Caco-2 (cell line): ENCODE results near the gene ATCAY. TPM values are rescaled to one million over a fixed set of nuclear protein-coding genes. Genes with fewer than 3 reads are reported as not detected.
"Not testable (repeated sequence)": the region's sequence is repeated elsewhere in the genome, so short reads cannot be mapped to it uniquely, and the experiment has no call there.

Source experiments
- BruUV-seq: library from RNA; stranded (reverse); fragments of 400-500 nt; replicated peaks from 2 replicates; lab custom pipeline; 2021; lab: Mats Ljungman, UMichigan
- CTCF ChIA-PET: fragments of 300-600 bp; sonication (Branson Sonifier 250); formaldehyde crosslinking; loops from one replicate; lab custom pipeline; 2022; ENCODE audit warnings: antibody characterized with exemption; lab: Charles Lee
- POLR2A ChIA-PET: fragments of 300-600 bp; sonication (Branson Sonifier 250); formaldehyde crosslinking; loops from one replicate; lab custom pipeline; 2022; ENCODE audit warnings: antibody characterized with exemption; lab: Charles Lee
- DNase-seq, 2 experiments: peaks; one replicate each; pipeline versions ENCODE4 v3.0.0 to v3.0.0-alpha.2; 2020 to 2022
- H3K27me3 ChIP-seq: replicated peaks from 2 replicates; pipeline ENCODE4 v1.6.0; 2011; ENCODE audit warnings: low read length; ENCODE audit not compliant: control insufficient read depth, insufficient read depth
- H3K36me3 ChIP-seq: 2 replicates; pipeline ENCODE4 v1.5.1; 2011; ENCODE audit warnings: low read length; ENCODE audit not compliant: control insufficient read depth, insufficient read depth
- H3K4me1 ChIP-seq: fragments of 250-450 bp; sonication (Bioruptor Pico); 2 replicates; pipeline ENCODE4 v1.5.1; 2020; ENCODE audit warnings: mild to moderate bottlenecking
- H3K4me3 ChIP-seq: 2 replicates; pipeline ENCODE4 v1.5.1; 2011; ENCODE audit warnings: low read depth, mild to moderate bottlenecking, control low read depth, low read length
- H3K9me3 ChIP-seq: fragments of 250-450 bp; sonication (Bioruptor Pico); 2 replicates; pipeline ENCODE4 v1.5.1; 2020; ENCODE audit warnings: mild to moderate bottlenecking, moderate library complexity
- H3K27ac Mint-ChIP-seq: one replicate; pipeline ENCODE4 v1.8.0; 2022; ENCODE audit warnings: mixed read lengths; ENCODE audit not compliant: unreplicated experiment
- H3K27me3 Mint-ChIP-seq: one replicate; pipeline ENCODE4 v1.8.0; 2022; ENCODE audit warnings: mixed read lengths; ENCODE audit not compliant: insufficient read depth, unreplicated experiment
- H3K36me3 Mint-ChIP-seq: one replicate; pipeline ENCODE4 v1.8.0; 2022; ENCODE audit warnings: mild to moderate bottlenecking, mixed read lengths; ENCODE audit not compliant: insufficient read depth, unreplicated experiment
- H3K4me1 Mint-ChIP-seq: one replicate; pipeline ENCODE4 v1.8.0; 2022; ENCODE audit warnings: low read depth, mixed read lengths; ENCODE audit not compliant: unreplicated experiment
- H3K4me3 Mint-ChIP-seq: one replicate; pipeline ENCODE4 v1.8.0; 2022; ENCODE audit warnings: mild to moderate bottlenecking, moderate library complexity, mixed read lengths; ENCODE audit not compliant: unreplicated experiment
- H3K9me3 Mint-ChIP-seq: one replicate; pipeline ENCODE4 v1.8.0; 2022; ENCODE audit warnings: mixed read lengths; ENCODE audit not compliant: unreplicated experiment
- CTCF ChIP-seq, 2 experiments: fragments of 200-600 bp in 1 of 2; IDR thresholded peaks; 1 replicate in 1 of 2; 2 replicates in 1 of 2; pipeline versions ENCODE4 v1.5.1 to v1.8.0; 2011 to 2022; ENCODE audit warnings: antibody characterized with exemption in 1 of 2, control low read depth in 1 of 2, inconsistent platforms in 1 of 2, low read depth in 1 of 2, low read length in 1 of 2, mild to moderate bottlenecking in 1 of 2, moderate library complexity in 1 of 2; ENCODE audit not compliant: insufficient read depth in 1 of 2, severe bottlenecking in 1 of 2, unreplicated experiment in 1 of 2
- intact Hi-C: fragments of 100-400 bp; cut with micrococcal nuclease; formaldehyde crosslinking; loops from one replicate; pipeline ENCODE4 v1.10.0; 2022; ENCODE audit not compliant: unreplicated experiment
- total RNA-seq: library from RNA; stranded (reverse); gene quantifications from 2 replicates; pipeline ENCODE4 v1.2.3, GENCODE V29; 2022

The ATCAY gene
- total RNA-seq, 1 experiment from 2014 or later: not detected

DNA sequence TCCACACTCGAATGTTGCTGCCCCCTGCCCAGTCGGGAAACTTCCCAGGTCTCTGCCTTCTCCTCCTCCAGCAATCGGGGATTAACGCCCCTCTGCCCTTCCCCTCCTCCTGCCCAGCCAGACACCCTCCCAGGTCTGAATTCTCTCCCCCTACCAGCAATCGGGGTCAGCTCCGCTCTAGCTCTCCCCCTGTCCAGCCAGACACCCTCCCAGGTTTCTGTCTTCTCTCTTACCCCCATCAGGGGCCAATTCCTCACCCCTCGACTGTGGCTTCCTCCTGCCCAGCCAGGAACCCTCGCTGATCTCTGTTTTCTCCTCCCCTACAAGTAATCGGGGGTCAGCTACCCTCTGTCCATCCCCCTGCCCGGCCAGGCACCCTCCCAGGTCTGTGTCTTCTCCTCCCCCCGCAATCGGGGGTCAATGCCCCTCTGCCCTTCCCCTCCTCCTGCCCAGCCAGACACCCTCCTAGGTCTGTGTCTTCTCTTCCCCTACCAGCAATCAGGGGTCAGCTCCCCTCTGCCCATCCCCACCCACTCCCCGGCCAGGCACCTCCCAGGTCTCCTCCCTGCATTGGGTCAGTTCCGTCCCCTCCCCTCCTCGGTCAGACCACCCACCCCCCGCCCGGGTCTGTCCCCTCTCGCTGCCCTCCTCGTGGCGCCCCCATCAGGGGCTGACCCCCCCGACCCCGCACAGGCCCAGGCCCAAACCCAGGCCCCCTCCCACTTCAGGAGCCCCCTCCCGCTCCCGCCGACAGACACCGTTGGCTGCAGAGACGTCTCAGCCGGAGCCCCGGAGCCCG lies 12.3 kb upstream of the ATCAY start:
- no peaks in the 10 kb centered on the region for H3K36me3 ChIP-seq
- H3K9me3 ChIP-seq: no peaks in the 10 kb centered on the region
- ChIA-PET POLR2A (no interaction called here), CTCF (no interaction called here)
- peaks cover 7% of the 10 kb centered on the region for H3K9me3 Mint-ChIP-seq
- BruUV-seq: no TSS peak
- intact Hi-C loops: no loop called here
- H3K4me1 Mint-ChIP-seq: no peaks in the 10 kb centered on the region
- no peak for TF ChIP-seq CTCF (IDR thresholded peaks at IDR 0.05; ENCODE audit: insufficient read depth in 1 of 2, low read depth in 1 of 2, low read length in 1 of 2, severe bottlenecking in 1 of 2, unreplicated experiment in 1 of 2)
- H3K36me3 Mint-ChIP-seq: peaks cover 5% of the 10 kb centered on the region
- H3K27me3 ChIP-seq: no peaks in the 10 kb centered on the region
- H3K27ac Mint-ChIP-seq: no peak overlapping the region
- H3K4me1 ChIP-seq: no peaks in the 10 kb centered on the region
- H3K4me3 ChIP-seq: no peak overlapping the region
- no peak for DNase-seq
- H3K27me3 Mint-ChIP-seq: peaks cover 19% of the 10 kb centered on the region
- H3K4me3 Mint-ChIP-seq: no peak overlapping the region

DNA sequence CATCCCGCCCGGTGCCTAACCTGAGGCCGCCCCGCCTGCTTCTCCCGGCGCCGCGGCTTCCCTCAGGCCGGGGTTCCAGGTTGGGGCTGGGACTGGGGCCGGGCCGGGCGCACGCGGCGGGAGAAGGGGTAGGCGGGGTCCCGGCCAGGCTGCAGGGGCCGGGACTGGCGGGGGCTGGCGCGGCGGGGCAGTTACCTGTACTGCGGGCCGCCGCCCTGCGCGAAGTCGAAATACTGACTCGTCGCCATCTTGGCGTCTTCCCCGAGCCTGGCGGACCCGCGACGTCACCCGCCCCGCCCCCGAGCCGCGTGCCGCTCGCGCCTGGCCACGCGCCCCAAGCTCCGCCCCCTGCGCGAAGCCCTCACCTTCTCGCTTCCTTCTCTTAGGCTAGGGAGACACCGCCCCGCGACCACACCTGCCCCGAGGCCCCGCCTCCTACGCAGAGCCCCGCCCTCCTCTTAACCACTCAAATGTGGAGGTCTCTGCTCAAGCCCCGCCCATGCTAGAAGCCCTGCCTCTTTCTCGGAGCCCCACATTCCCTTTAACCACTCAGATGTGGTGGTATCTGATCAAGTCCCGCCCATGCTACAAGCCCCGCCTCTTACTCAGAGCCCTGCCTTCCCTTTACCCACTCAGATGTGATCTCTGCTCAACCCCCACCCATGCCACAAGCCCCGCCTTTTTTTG lies 11.6 kb upstream of the ATCAY start, which contains the start of gene ZFR2:
TSS of gene ZFR2 (minus strand) at position 269 of the 687 bp plus-strand sequence. CDS start at position 248, 21 bp downstream.
- Histone ChIP-seq H3K4me1 (no peaks in the 10 kb centered on the region), H3K27me3 (no peaks in the 10 kb centered on the region), H3K9me3 (no peaks in the 10 kb centered on the region), H3K36me3 (no peaks in the 10 kb centered on the region), H3K4me3 (no peak within 1 kb of the TSS)
- H3K4me3 Mint-ChIP-seq: peak within 1 kb of the TSS; percentile 35
- POLR2A ChIA-PET: no interaction called here
- intact Hi-C loops: no loop called here
- DNase-seq: peak in 1 of 2 experiments; percentile 52
- H3K4me1 Mint-ChIP-seq: no peaks in the 10 kb centered on the region
- no TSS peak for BruUV-seq
- peaks cover 7% of the 10 kb centered on the region for H3K9me3 Mint-ChIP-seq
- no peak for TF ChIP-seq CTCF (IDR thresholded peaks at IDR 0.05; ENCODE audit: insufficient read depth in 1 of 2, low read depth in 1 of 2, low read length in 1 of 2, severe bottlenecking in 1 of 2, unreplicated experiment in 1 of 2)
- CTCF ChIA-PET: no interaction called here
- H3K27ac Mint-ChIP-seq: no peak within 1 kb of the TSS
- H3K36me3 Mint-ChIP-seq: peaks cover 5% of the 10 kb centered on the region
- H3K27me3 Mint-ChIP-seq: peaks cover 19% of the 10 kb centered on the region

- no peak for TF ChIP-seq CTCF (IDR thresholded peaks at IDR 0.05; ENCODE audit: insufficient read depth in 1 of 2, low read depth in 1 of 2, low read length in 1 of 2, severe bottlenecking in 1 of 2, unreplicated experiment in 1 of 2)
- Mint-ChIP-seq H3K4me3 (no peak overlapping the region), H3K27ac (no peak overlapping the region), H3K27me3 (peaks cover 5% of the 10 kb centered on the region), H3K36me3 (peaks cover 5% of the 10 kb centered on the region), H3K9me3 (peaks cover 7% of the 10 kb centered on the region), H3K4me1 (no peaks in the 10 kb centered on the region)
- CTCF ChIA-PET: no interaction called here
- intact Hi-C loops: no loop called here
- no peak for DNase-seq
- Histone ChIP-seq H3K4me3 (no peak overlapping the region), H3K36me3 (no peaks in the 10 kb centered on the region), H3K4me1 (no peaks in the 10 kb centered on the region), H3K9me3 (no peaks in the 10 kb centered on the region), H3K27me3 (no peaks in the 10 kb centered on the region)
- BruUV-seq: no TSS peak
- POLR2A ChIA-PET: no interaction called here
Measured at GRCh38 chr19:3873151-3873550, 7.3 kb upstream of the ATCAY start.

DNA sequence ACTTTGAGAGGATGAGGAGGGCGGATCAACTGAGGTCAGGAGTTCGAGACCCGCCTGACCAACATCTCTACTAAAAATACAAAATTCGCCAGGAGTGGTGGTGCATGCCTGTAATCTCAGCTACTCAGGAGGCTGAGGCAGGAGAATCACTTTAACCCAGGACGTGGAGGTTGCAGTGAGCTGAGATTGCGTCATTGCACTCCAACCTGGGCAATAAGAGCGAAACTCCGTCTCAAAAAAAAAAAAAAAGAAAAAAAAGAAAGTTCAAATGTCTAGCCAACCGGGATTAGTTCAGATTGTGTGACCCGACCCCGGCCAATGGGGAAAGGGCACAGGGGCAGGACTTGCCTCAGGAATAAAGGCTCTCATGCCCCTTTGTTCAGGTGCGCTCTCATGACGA lies 5.8 kb upstream of the ATCAY start:
- H3K4me1 Mint-ChIP-seq, H3K4me1 ChIP-seq, POLR2A ChIA-PET, H3K9me3 Mint-ChIP-seq, H3K27ac Mint-ChIP-seq, BruUV-seq, H3K4me3 ChIP-seq, H3K36me3 Mint-ChIP-seq, H3K27me3 ChIP-seq, H3K36me3 ChIP-seq, intact Hi-C loops, DNase-seq, H3K4me3 Mint-ChIP-seq, H3K9me3 ChIP-seq, H3K27me3 Mint-ChIP-seq: not testable (repeated sequence)
- CTCF ChIA-PET: interaction anchor here (0.6 kb wide), 2 partner anchors 208 to 279 kb away, joined by 3 read pairs; partner anchors contain the start of gene CREB3L3
